Testis (tissue), 3 donors: ENCODE results near the gene LRRC8D. TPM values are rescaled to one million over a fixed set of nuclear protein-coding genes. Genes with fewer than 3 reads are reported as not detected.

Experiments
- DNase-seq: peaks from one replicate; pipeline ENCODE4 v3.0.0-alpha.2; 2019
- H3K27ac ChIP-seq, 2 donors: fragments of 200-600 bp; sonication (generic); one replicate each; pipeline ENCODE4 v1.5.1; 2019
- H3K27me3 ChIP-seq: fragments of 200-600 bp; sonication (generic); one replicate; pipeline ENCODE4 v1.5.1; 2019
- H3K36me3 ChIP-seq: fragments of 200-600 bp; sonication (generic); one replicate; pipeline ENCODE4 v1.5.1; 2017; ENCODE audit warnings: low read depth; ENCODE audit errors: missing control alignments
- H3K4me1 ChIP-seq: fragments of 200-600 bp; sonication (generic); one replicate; pipeline ENCODE4 v1.5.1; 2019
- H3K4me3 ChIP-seq, 2 donors: fragments of 200-600 bp; sonication (generic); one replicate each; pipeline ENCODE4 v1.5.1; 2017 to 2019
- H3K9me3 ChIP-seq: fragments of 200-600 bp; sonication (generic); one replicate; pipeline ENCODE4 v1.5.1; 2017
- POLR2A ChIP-seq: fragments of 450-650 bp; IDR thresholded peaks from one replicate; pipeline ENCODE4 v1.6.1; 2017; ENCODE audit warnings: antibody characterized with exemption, mild to moderate bottlenecking, moderate library complexity
- WGBS, 2 donors: methylation state at CpG; one replicate each; pipeline ENCODE4 v1.1.5; 2018; 5-methylcytosine and 5-hydroxymethylcytosine counted together
- intact Hi-C: fragments of 100-400 bp; cut with DNase I; formaldehyde crosslinking; loops from one replicate; pipeline ENCODE4 v1.15.1; 2023; ENCODE audit warnings: low total_unique reads
- polyA plus RNA-seq: library from polyadenylated mRNA; stranded (reverse); fragments of 350-450 nt; fragmentation: Illumina TruSeq; extraction: RNeasy Lipid Tissue Mini Kit (QIAGEN cat#74804); gene quantifications from one replicate; pipeline ENCODE4 v1.2.3, GENCODE V29; 2014; ENCODE audit warnings: low read depth, low replicate concordance; ENCODE audit not compliant: insufficient read depth
- total RNA-seq, 2 donors: library from RNA; depleted of rRNA; stranded (reverse); fragments of >200 nt; gene quantifications; one replicate each; pipeline ENCODE4 v1.2.3, GENCODE V29; 2016
- TF ChIP-seq, protein P1 (sequence below), 3 experiments: fragments of 450-650 bp in 2 of 3; fragments of 200-600 bp in 1 of 3; sonication (generic) in 1 of 3; IDR thresholded peaks; one replicate each; pipeline ENCODE4 v1.5.1; 2016 to 2019; ENCODE audit warnings: antibody characterized with exemption in 3 of 3, mild to moderate bottlenecking in 2 of 3, moderate library complexity in 1 of 3

LRRC8D gene
- total and polyA plus RNA-seq, 3 donors from 2014 or later, result 20.8 to 46.1 (median 41.1) TPM

GRCh38 chr1:89865498-89866382 is 44.9 kb downstream of the LRRC8D start:
- Histone ChIP-seq H3K4me1 (no peaks in the 10 kb centered on the region), H3K36me3 (no peaks in the 10 kb centered on the region), H3K27me3 (no peaks in the 10 kb centered on the region), H3K27ac (no peak overlapping the region), H3K9me3 (no peaks in the 10 kb centered on the region), H3K4me3 (no peak overlapping the region)
- TF ChIP-seq POLR2A, result no peak
- TF ChIP-seq, protein P1, sequence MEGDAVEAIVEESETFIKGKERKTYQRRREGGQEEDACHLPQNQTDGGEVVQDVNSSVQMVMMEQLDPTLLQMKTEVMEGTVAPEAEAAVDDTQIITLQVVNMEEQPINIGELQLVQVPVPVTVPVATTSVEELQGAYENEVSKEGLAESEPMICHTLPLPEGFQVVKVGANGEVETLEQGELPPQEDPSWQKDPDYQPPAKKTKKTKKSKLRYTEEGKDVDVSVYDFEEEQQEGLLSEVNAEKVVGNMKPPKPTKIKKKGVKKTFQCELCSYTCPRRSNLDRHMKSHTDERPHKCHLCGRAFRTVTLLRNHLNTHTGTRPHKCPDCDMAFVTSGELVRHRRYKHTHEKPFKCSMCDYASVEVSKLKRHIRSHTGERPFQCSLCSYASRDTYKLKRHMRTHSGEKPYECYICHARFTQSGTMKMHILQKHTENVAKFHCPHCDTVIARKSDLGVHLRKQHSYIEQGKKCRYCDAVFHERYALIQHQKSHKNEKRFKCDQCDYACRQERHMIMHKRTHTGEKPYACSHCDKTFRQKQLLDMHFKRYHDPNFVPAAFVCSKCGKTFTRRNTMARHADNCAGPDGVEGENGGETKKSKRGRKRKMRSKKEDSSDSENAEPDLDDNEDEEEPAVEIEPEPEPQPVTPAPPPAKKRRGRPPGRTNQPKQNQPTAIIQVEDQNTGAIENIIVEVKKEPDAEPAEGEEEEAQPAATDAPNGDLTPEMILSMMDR (IDR thresholded peaks at IDR 0.05), result no peak
- DNase-seq, result no peak
- intact Hi-C loops, result no loop called here
- 71 to 72% methylated on average over 4 of the region's 4 CpGs for WGBS, 2 donors

GRCh38 chr1:89866568-89866967 is 45.7 kb downstream of the LRRC8D start:
- H3K27ac ChIP-seq, result no peak overlapping the region
- 89 to 96% methylated on average over 7 of the region's 7 CpGs for WGBS, 2 donors
- no peaks in the 10 kb centered on the region for H3K36me3 ChIP-seq
- H3K4me1 ChIP-seq, result no peaks in the 10 kb centered on the region
- intact Hi-C loops, result no loop called here
- H3K9me3 ChIP-seq, result no peaks in the 10 kb centered on the region
- H3K27me3 ChIP-seq, result no peaks in the 10 kb centered on the region
- H3K4me3 ChIP-seq, result no peak overlapping the region
- DNase-seq, result no peak
- TF ChIP-seq, protein P1 (IDR thresholded peaks at IDR 0.05), result no peak
- no peak for TF ChIP-seq POLR2A

GRCh38 chr1:89870998-89871397 is 50.2 kb downstream of the LRRC8D start:
- Histone ChIP-seq H3K4me3 (no peak overlapping the region), H3K4me1 (peaks cover 7% of the 10 kb centered on the region), H3K36me3 (no peaks in the 10 kb centered on the region), H3K27me3 (no peaks in the 10 kb centered on the region), H3K27ac (no peak overlapping the region), H3K9me3 (no peaks in the 10 kb centered on the region)
- TF ChIP-seq POLR2A, result no peak
- TF ChIP-seq, protein P1 (IDR thresholded peaks at IDR 0.05), result no peak
- intact Hi-C loops, result no loop called here
- 70 to 77% methylated on average over 3 of the region's 3 CpGs for WGBS, 2 donors
- DNase-seq, result no peak

GRCh38 chr1:89871768-89872473 is 51.1 kb downstream of the LRRC8D start:
- intact Hi-C loops, result no loop called here
- no peaks in the 10 kb centered on the region for H3K27me3 ChIP-seq
- peak overlapping the region; percentile 5 to 22 for H3K27ac ChIP-seq
- DNase-seq, result peak; percentile 49
- H3K4me1 ChIP-seq, result peaks cover 7% of the 10 kb centered on the region
- no peaks in the 10 kb centered on the region for H3K9me3 ChIP-seq
- 47 to 57% methylated on average over 9 of the region's 9 CpGs for WGBS, 2 donors
- TF ChIP-seq, protein P1 (IDR thresholded peaks at IDR 0.05), result no peak
- no peak for TF ChIP-seq POLR2A
- no peaks in the 10 kb centered on the region for H3K36me3 ChIP-seq
- no peak overlapping the region for H3K4me3 ChIP-seq
